DOHH2 (cell line): ENCODE measurements around the gene TRPM1.

Source experiments
- CTCF ChIP-seq: fragments of 200-600 bp; sonication (generic); IDR thresholded peaks from one replicate; pipeline ENCODE4 v1.5.1; 2014; ENCODE audit warnings: antibody characterized with exemption, mild to moderate bottlenecking, low read depth, low read length; ENCODE audit not compliant: poor library complexity, severe bottlenecking
- EZH2phosphoT487 ChIP-seq: fragments of 200-600 bp; sonication (generic); IDR thresholded peaks from 2 replicates; pipeline ENCODE4 v1.6.1; 2017; ENCODE audit warnings: borderline replicate concordance, mild to moderate bottlenecking, antibody characterized with exemption, low read length, moderate library complexity, mixed read lengths

GRCh38 chr15:31083370-31083780 is 18.1 kb downstream of the TRPM1 start:
- TF ChIP-seq CTCF: no peak
- TF ChIP-seq EZH2phosphoT487: no peak
